GM19463 (cell line): Measurements from ENCODE around the gene NBPF8.
"Not testable (repeated sequence)": the region's sequence is repeated elsewhere in the genome, so short reads cannot be mapped to it uniquely, and the experiment has no call there.

Experiments used
- ATAC-seq: cut with Tn5 transposase; IDR thresholded peaks from one replicate; pipeline ENCODE4 v1.9.1; 2021; ENCODE audit warnings: mild to moderate bottlenecking, moderate library complexity; ENCODE audit not compliant: unreplicated experiment

Gene NBPF8

GRCh38 chr1:120414911-120415480 lies at the start of gene NBPF8:
Gene NBPF8 (plus strand): TSS chr1:120415035. CDS start chr1:120436523, 21,488 bp downstream.
- peak; percentile 100 for ATAC-seq

- ATAC-seq = not testable (repeated sequence)
These were observed 47.1 kb upstream of the NBPF8 start for GRCh38 chr1:120367709-120368108.

GRCh38 chr1:120386651-120387050 lies 28.2 kb upstream of the NBPF8 start:
- ATAC-seq = not testable (repeated sequence)

- not testable (repeated sequence) for ATAC-seq
These were observed 26.2 kb upstream of the NBPF8 start for GRCh38 chr1:120388597-120389126.

- ATAC-seq = not testable (repeated sequence)
These were observed 23.5 kb upstream of the NBPF8 start for GRCh38 chr1:120391365-120391764.

- ATAC-seq = not testable (repeated sequence)
These were observed 21.3 kb upstream of the NBPF8 start for GRCh38 chr1:120393316-120394232.

- ATAC-seq = not testable (repeated sequence)
These were observed 9.5 kb upstream of the NBPF8 start for GRCh38 chr1:120405348-120405747.

- not testable (repeated sequence) for ATAC-seq
These were observed 384 bp upstream of the NBPF8 start for GRCh38 chr1:120414451-120414850.

- not testable (repeated sequence) for ATAC-seq
These were observed 692 bp downstream of the NBPF8 start for GRCh38 chr1:120415492-120415961.

GRCh38 chr1:120425063-120425462 lies 10.2 kb downstream of the NBPF8 start:
- ATAC-seq = not testable (repeated sequence)

GRCh38 chr1:120431626-120432025 lies 16.8 kb downstream of the NBPF8 start:
- ATAC-seq = not testable (repeated sequence)

- not testable (repeated sequence) for ATAC-seq
These were observed 19.0 kb downstream of the NBPF8 start for GRCh38 chr1:120433831-120434230.

- not testable (repeated sequence) for ATAC-seq
These were observed 34.3 kb downstream of the NBPF8 start for GRCh38 chr1:120449124-120449523.
